ENCODE results near the gene SLC1A2. TPM values are rescaled to one million over a fixed set of nuclear protein-coding genes. Genes with fewer than 3 reads are reported as not detected.

The SLC1A2 gene
- total RNA-seq, 1 experiment from 2014 or later = 0.11 TPM

GRCh38 chr11:35463331-35463751 is 44.0 kb upstream of the SLC1A2 start:
- H3K36me3 ChIP-seq (ENCODE audit: insufficient read depth, low read length, poor library complexity, severe bottlenecking) = no peaks in the 10 kb centered on the region

DNA sequence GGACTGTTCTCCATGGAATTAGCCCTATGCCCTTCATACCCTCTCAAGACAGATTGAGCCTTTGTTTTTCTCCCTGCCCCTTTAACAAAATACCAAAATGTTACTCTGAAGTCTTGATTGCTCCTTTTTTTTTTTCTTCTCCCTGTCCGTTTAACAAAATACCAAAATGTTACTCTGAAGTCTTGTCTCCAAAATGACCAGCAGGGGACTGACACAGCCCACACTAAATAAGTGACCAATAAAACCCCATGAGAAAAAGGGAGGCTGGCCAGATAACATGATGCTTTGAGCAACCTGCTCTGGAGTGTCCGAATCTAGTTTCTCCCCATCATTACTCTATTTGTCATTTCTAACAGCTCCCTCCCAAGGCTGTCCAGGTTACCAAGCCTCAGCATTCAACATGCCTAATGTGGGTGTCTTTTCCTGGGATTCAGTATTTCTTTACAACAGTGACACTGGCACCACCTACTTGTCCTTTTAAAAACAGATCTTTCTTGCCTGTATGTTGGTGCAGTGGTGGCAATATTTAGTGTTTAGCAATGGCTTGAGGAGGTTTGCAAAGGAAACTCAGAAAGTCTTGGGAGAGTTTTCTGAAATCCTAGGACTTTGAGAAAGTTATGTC is 42.7 kb upstream of the SLC1A2 start:
- no peak overlapping the region for H3K27ac ChIP-seq (ENCODE audit: low read depth, low read length, poor library complexity, severe bottlenecking)
- no peaks in the 10 kb centered on the region for H3K36me3 ChIP-seq (ENCODE audit: insufficient read depth, low read length, poor library complexity, severe bottlenecking)
- DNase-seq (ENCODE audit: low spot score) = no peak
- peaks cover 71% of the 10 kb centered on the region for H3K27me3 ChIP-seq (replicated peaks; ENCODE audit: insufficient read depth, low read depth, low read length, poor library complexity)
- H3K4me1 ChIP-seq (ENCODE audit: insufficient read depth, low read length, poor library complexity, severe bottlenecking) = no peaks in the 10 kb centered on the region
- H3K4me3 ChIP-seq (ENCODE audit: low read depth, low read length, poor library complexity, severe bottlenecking) = no peak overlapping the region
- no peak; the same call in 1 of the 2 replicates for TF ChIP-seq CTCF (conservative IDR thresholded peaks at IDR 0.05; ENCODE audit: low read depth, low read length)
- no peak for TF ChIP-seq EZH2 (IDR thresholded peaks at IDR 0.05; ENCODE audit: borderline replicate concordance, low read depth, low read length, poor library complexity, severe bottlenecking)
- intact Hi-C loops (cut with micrococcal nuclease; ENCODE audit: unreplicated experiment) = no loop called here
- POLR2A ChIA-PET (ENCODE audit: low non-redundant PET) = no interaction called here
- CTCF ChIA-PET = no interaction called here
- no TSS peak for BruUV-seq (replicated peaks)
- no peaks in the 10 kb centered on the region for H3K9me3 ChIP-seq (ENCODE audit: low read depth, low read length, poor library complexity, severe bottlenecking)

More at GRCh38 chr11:35463331-35463751, 44.0 kb upstream of the SLC1A2 start:
- ChIA-PET CTCF (no interaction called here), POLR2A (ENCODE audit: low non-redundant PET) (no interaction called here)
- TF ChIP-seq CTCF (conservative IDR thresholded peaks at IDR 0.05; ENCODE audit: low read depth, low read length) = no peak
- no peak for TF ChIP-seq EZH2 (IDR thresholded peaks at IDR 0.05; ENCODE audit: borderline replicate concordance, low read depth, low read length, poor library complexity, severe bottlenecking)
- intact Hi-C loops (cut with micrococcal nuclease; ENCODE audit: unreplicated experiment) = no loop called here
- Histone ChIP-seq H3K27me3 (replicated peaks; ENCODE audit: insufficient read depth, low read depth, low read length, poor library complexity) (peaks cover 66% of the 10 kb centered on the region), H3K4me1 (ENCODE audit: insufficient read depth, low read length, poor library complexity, severe bottlenecking) (no peaks in the 10 kb centered on the region), H3K4me3 (ENCODE audit: low read depth, low read length, poor library complexity, severe bottlenecking) (no peak overlapping the region), H3K9me3 (ENCODE audit: low read depth, low read length, poor library complexity, severe bottlenecking) (no peaks in the 10 kb centered on the region), H3K27ac (ENCODE audit: low read depth, low read length, poor library complexity, severe bottlenecking) (no peak overlapping the region)
- no peak for DNase-seq (ENCODE audit: low spot score)
- BruUV-seq (replicated peaks) = no TSS peak

DNA sequence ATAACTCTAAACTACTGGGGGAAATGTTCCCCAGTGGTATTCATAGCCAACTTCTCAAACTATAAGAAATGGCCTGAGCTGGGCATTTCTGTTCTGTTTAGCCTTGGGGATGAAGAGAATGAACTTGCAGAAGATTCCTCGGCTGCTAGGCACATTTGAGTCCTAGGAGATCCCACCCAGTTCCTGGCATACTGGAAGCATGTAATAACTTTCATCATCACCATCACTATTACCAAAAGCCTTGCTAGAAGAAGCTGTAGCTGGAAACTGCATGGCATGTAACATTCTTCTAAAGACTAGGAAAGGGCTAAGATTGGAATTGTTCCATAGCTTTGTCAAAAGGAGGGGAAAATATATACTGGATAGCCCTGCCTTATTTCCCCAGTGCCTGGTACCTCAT is 40.1 kb upstream of the SLC1A2 start:
- no peaks in the 10 kb centered on the region for H3K4me1 ChIP-seq (ENCODE audit: insufficient read depth, low read length, poor library complexity, severe bottlenecking)
- no peaks in the 10 kb centered on the region for H3K36me3 ChIP-seq (ENCODE audit: insufficient read depth, low read length, poor library complexity, severe bottlenecking)
- POLR2A ChIA-PET (ENCODE audit: low non-redundant PET) = no interaction called here
- H3K27me3 ChIP-seq (replicated peaks; ENCODE audit: insufficient read depth, low read depth, low read length, poor library complexity) = peaks cover 78% of the 10 kb centered on the region
- no peaks in the 10 kb centered on the region for H3K9me3 ChIP-seq (ENCODE audit: low read depth, low read length, poor library complexity, severe bottlenecking)
- no TSS peak for BruUV-seq (replicated peaks)
- DNase-seq (ENCODE audit: low spot score) = no peak
- no peak overlapping the region for H3K27ac ChIP-seq (ENCODE audit: low read depth, low read length, poor library complexity, severe bottlenecking)
- H3K4me3 ChIP-seq (ENCODE audit: low read depth, low read length, poor library complexity, severe bottlenecking) = no peak overlapping the region
- CTCF ChIA-PET = interaction anchor here (0.6 kb wide), 1 partner anchor 65 kb away, joined by 5 read pairs; no protein-coding TSS in a partner anchor
- intact Hi-C loops (cut with micrococcal nuclease; ENCODE audit: unreplicated experiment) = no loop called here
- TF ChIP-seq CTCF (conservative IDR thresholded peaks at IDR 0.05; ENCODE audit: low read depth, low read length) = no peak
- no peak for TF ChIP-seq EZH2 (IDR thresholded peaks at IDR 0.05; ENCODE audit: borderline replicate concordance, low read depth, low read length, poor library complexity, severe bottlenecking)
